Measurements from ENCODE around the gene CYP4A22. TPM values are rescaled to one million over a fixed set of nuclear protein-coding genes. Genes with fewer than 3 reads are reported as not detected.

Gene CYP4A22
- total and polyA plus RNA-seq, 9 of the 15 experiments (the other 6 are each of a cell fraction or from before 2014, with no cell fraction given): 0.07 TPM; not detected in 8

DNA sequence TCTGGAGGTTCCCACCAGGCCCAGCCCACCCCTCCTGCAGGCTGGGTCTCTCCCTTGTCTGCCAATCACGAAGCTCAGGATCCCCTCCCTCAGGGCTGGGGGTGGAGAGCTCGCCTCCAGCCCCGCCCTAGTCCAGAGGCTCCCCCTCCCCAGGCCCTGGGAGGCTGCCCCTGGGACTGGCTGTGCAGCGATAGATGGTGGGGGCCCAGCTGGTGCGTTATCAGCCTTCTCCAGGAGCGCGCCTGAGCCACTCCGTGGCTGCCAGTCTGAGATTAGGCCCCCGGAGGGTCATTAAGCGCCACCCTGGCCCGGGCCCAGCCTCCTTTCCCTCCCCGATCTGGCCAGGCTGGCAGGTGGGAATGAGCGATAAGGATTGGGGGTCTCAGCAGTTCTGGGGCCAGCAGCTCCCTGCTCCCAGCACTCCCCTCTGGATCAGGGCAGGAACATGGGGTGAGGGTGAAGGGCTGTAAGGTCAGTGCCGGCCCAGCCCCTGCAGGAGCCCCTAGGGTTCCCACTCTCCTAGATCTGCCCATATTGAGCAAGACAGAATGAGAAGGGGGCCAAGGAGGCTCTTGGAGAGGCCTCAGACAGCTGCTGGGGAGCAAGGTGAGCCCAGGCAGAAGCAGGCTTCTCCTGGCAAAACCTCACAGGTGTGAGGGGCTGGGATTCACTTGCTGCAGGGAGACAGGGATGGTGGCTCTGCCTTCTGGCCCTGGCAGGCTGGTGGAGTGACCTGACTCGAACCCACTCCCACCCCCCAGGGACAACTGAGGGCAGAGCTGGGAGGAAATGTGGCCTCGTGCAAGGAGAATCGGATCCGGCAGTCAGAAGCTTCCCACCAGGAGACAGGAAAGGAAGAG, 44.1 kb downstream of the CYP4A22 start (continued):
- TF ChIP-seq ATF6 (CRISPR knock-in tag; IDR thresholded peaks at IDR 0.05) (peak; percentile 89), ZNF830 (CRISPR knock-in tag; IDR thresholded peaks at IDR 0.05) (peak; percentile 81; the same call in 1 of the 2 replicates), GTF2F1 (IDR thresholded peaks at IDR 0.05; ENCODE audit: low read depth, low read length) (0 out of 2 replicates have a peak, but pooled peaks have one; percentile 70), KLF6 (CRISPR knock-in tag; IDR thresholded peaks at IDR 0.05; ENCODE audit: borderline replicate concordance) (peak; percentile 90), EP400 (IDR thresholded peaks at IDR 0.05) (peak; percentile 88), ZC3H11A (IDR thresholded peaks at IDR 0.05; ENCODE audit: low read depth, low read length) (no peak), ATF3 (IDR thresholded peaks at IDR 0.05) (peak; percentile 75), ATF3 (CRISPR knock-in tag; conservative IDR thresholded peaks at IDR 0.05) (no peak), ELF4 (CRISPR knock-in tag; IDR thresholded peaks at IDR 0.05) (peak; percentile 100), ZNF354B (CRISPR knock-in tag; IDR thresholded peaks at IDR 0.05) (peak; percentile 79; the same call in 1 of the 2 replicates), JUNB (CRISPR knock-in tag; conservative IDR thresholded peaks at IDR 0.05) (no peak), CREBBP (IDR thresholded peaks at IDR 0.05; ENCODE audit: low read depth, low read length) (no peak), SLC30A9 (CRISPR knock-in tag; IDR thresholded peaks at IDR 0.05) (no peak), DPF2 (IDR thresholded peaks at IDR 0.05) (peak; percentile 100), SIN3B (IDR thresholded peaks at IDR 0.05; ENCODE audit: low read depth) (0 out of 2 replicates have a peak, but pooled peaks have one; percentile 14), ETV6 (IDR thresholded peaks at IDR 0.05; ENCODE audit: borderline replicate concordance in 1 of 2, low read depth in 2 of 2, low read length in 1 of 2) (peak in 1 of 2 experiments; percentile 91; a peak in 1 of 4 replicates), ETV6 (CRISPR knock-in tag; IDR thresholded peaks at IDR 0.05; ENCODE audit: borderline replicate concordance) (no peak), MXI1 (IDR thresholded peaks at IDR 0.05; ENCODE audit: low read depth, low read length) (peak; percentile 94), SMAD2 (IDR thresholded peaks at IDR 0.05; ENCODE audit: low read depth, low read length) (no peak)
- TF ChIP-seq, protein P1, sequence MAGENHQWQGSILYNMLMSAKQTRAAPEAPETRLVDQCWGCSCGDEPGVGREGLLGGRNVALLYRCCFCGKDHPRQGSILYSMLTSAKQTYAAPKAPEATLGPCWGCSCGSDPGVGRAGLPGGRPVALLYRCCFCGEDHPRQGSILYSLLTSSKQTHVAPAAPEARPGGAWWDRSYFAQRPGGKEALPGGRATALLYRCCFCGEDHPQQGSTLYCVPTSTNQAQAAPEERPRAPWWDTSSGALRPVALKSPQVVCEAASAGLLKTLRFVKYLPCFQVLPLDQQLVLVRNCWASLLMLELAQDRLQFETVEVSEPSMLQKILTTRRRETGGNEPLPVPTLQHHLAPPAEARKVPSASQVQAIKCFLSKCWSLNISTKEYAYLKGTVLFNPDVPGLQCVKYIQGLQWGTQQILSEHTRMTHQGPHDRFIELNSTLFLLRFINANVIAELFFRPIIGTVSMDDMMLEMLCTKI (IDR thresholded peaks at IDR 0.05; ENCODE audit: partially characterized antibody): no peak
- TF ChIP-seq, protein P2, sequence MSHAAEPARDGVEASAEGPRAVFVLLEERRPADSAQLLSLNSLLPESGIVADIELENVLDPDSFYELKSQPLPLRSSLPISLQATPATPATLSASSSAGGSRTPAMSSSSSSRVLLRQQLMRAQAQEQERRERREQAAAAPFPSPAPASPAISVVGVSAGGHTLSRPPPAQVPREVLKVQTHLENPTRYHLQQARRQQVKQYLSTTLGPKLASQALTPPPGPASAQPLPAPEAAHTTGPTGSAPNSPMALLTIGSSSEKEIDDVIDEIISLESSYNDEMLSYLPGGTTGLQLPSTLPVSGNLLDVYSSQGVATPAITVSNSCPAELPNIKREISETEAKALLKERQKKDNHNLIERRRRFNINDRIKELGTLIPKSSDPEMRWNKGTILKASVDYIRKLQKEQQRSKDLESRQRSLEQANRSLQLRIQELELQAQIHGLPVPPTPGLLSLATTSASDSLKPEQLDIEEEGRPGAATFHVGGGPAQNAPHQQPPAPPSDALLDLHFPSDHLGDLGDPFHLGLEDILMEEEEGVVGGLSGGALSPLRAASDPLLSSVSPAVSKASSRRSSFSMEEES (CRISPR knock-in tag; IDR thresholded peaks at IDR 0.05): peak; percentile 38

Measured in K562 (cell line).